Subcutaneous adipose tissue (tissue), 4 donors: ENCODE measurements around the gene MGRN1. TPM values are rescaled to one million over a fixed set of nuclear protein-coding genes. Genes with fewer than 3 reads are reported as not detected.

Experiments
- CTCF ChIP-seq: fragments of 450-650 bp; IDR thresholded peaks from one replicate; pipeline ENCODE4 v1.5.1; 2016; ENCODE audit warnings: low read depth, mild to moderate bottlenecking, control low read depth, antibody characterized with exemption, moderate library complexity
- total RNA-seq, 4 donors: library from RNA; depleted of rRNA; stranded (reverse); fragments of >200 nt; gene quantifications; one replicate each; pipeline ENCODE4 v1.1.0, GENCODE V29; 2016

Gene MGRN1
- total RNA-seq, 4 donors from 2014 or later: 21.2 to 44.5 (median 25.2) TPM

GRCh38 chr16:4599037-4599436 lies 25.6 kb upstream of the MGRN1 start:
- no peak for TF ChIP-seq CTCF

- TF ChIP-seq CTCF: no peak
Observed at GRCh38 chr16:4599545-4599944, 25.1 kb upstream of the MGRN1 start.

GRCh38 chr16:4601036-4601863 lies 23.4 kb upstream of the MGRN1 start:
- no peak for TF ChIP-seq CTCF

- TF ChIP-seq CTCF: no peak
Observed at GRCh38 chr16:4601864-4602186, 22.8 kb upstream of the MGRN1 start.

GRCh38 chr16:4602331-4602730 lies 22.3 kb upstream of the MGRN1 start:
- TF ChIP-seq CTCF: no peak

GRCh38 chr16:4603624-4604170 lies 20.9 kb upstream of the MGRN1 start:
- no peak for TF ChIP-seq CTCF

GRCh38 chr16:4604401-4604800 lies 20.2 kb upstream of the MGRN1 start:
- no peak for TF ChIP-seq CTCF
